HFF-Myc (cell line): Measurements from ENCODE around the gene ZFHX3.

Source experiments
- DNase-seq: peaks from one replicate; pipeline ENCODE4 v3.0.0-alpha.2; 2011; ENCODE audit warnings: low read depth; ENCODE audit errors: extremely low read depth
- H3K4me3 ChIP-seq: replicated peaks from 2 replicates; pipeline ENCODE4 v1.5.1; 2011; ENCODE audit warnings: low read depth, mild to moderate bottlenecking, control low read depth, low read length
- TF ChIP-seq, protein P1 (sequence below): IDR thresholded peaks from 2 replicates; pipeline ENCODE4 v1.5.1; 2012; ENCODE audit warnings: mild to moderate bottlenecking, low read depth, low read length, control low read depth; ENCODE audit errors: missing control alignments

The ZFHX3 gene

DNA sequence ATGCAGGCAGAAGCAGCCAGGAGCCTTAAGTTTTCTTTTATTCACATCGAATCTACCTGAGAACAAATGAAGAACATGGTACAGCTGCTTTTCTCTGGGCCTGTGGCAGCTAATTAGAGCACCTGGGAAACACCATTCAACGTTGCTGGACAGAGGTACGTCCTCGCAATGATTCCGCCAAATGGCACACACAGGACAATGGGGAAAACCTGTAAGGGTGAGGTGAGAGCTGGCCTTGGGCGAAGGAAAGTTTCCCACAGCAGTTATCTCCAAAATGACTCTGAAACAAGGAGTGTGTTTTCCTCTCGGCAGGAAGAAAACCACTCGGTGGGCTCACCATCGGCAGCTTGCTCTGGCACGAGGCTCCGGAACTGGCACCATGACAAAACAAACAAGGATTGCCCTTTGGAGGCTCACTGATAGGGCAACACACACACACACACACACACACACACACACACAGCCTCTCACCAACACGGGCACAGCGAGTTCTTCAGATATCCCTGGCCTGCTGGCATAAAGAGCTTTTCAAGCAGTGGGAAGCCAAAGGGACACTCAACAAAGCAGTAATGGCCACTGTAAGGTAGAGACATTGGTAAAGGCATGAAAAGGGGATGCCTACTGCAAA lies 73.7 kb downstream of the ZFHX3 start:
- no peak for DNase-seq
- TF ChIP-seq, protein P1, sequence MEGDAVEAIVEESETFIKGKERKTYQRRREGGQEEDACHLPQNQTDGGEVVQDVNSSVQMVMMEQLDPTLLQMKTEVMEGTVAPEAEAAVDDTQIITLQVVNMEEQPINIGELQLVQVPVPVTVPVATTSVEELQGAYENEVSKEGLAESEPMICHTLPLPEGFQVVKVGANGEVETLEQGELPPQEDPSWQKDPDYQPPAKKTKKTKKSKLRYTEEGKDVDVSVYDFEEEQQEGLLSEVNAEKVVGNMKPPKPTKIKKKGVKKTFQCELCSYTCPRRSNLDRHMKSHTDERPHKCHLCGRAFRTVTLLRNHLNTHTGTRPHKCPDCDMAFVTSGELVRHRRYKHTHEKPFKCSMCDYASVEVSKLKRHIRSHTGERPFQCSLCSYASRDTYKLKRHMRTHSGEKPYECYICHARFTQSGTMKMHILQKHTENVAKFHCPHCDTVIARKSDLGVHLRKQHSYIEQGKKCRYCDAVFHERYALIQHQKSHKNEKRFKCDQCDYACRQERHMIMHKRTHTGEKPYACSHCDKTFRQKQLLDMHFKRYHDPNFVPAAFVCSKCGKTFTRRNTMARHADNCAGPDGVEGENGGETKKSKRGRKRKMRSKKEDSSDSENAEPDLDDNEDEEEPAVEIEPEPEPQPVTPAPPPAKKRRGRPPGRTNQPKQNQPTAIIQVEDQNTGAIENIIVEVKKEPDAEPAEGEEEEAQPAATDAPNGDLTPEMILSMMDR: no peak

GRCh38 chr16:72972878-72973571 lies 74.9 kb downstream of the ZFHX3 start:
- H3K4me3 ChIP-seq: no peak overlapping the region
- TF ChIP-seq, protein P1: no peak
- no peak for DNase-seq

More for the DNA sequence above, 73.7 kb downstream of the ZFHX3 start:
- H3K4me3 ChIP-seq: no peak overlapping the region

GRCh38 chr16:72971370-72971769 lies 76.6 kb downstream of the ZFHX3 start:
- no peak overlapping the region for H3K4me3 ChIP-seq
- no peak for DNase-seq
- TF ChIP-seq, protein P1: no peak

- no peak overlapping the region for H3K4me3 ChIP-seq
- TF ChIP-seq, protein P1: no peak
- no peak for DNase-seq
These were observed 77.3 kb downstream of the ZFHX3 start for GRCh38 chr16:72970656-72971055.

GRCh38 chr16:72969812-72970211 lies 78.1 kb downstream of the ZFHX3 start:
- DNase-seq: no peak
- no peak overlapping the region for H3K4me3 ChIP-seq
- TF ChIP-seq, protein P1: no peak

DNA sequence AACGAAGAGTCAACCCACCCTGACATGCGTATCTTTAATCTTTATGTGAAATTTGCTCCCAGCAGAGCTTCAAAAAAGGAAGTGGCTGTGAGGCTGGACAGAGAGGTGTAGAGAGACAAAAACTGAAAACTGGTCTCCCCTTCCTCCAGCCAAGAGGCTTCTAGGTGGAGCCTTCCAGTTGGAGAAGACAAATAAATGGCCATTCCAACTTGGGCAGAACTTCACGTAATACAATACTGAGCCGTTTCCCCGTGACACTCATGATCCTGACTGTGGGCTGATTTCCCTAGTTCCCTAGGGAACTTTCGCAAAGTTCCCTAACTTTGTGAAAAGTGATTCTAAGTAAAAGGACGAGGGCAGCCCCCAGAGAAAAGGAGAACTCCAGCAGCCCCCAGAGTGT lies 78.8 kb downstream of the ZFHX3 start:
- TF ChIP-seq, protein P1: no peak
- H3K4me3 ChIP-seq: no peak overlapping the region
- no peak for DNase-seq
